PC-9 (cell line): ENCODE data around the gene SLMAP. TPM values are rescaled to one million over a fixed set of nuclear protein-coding genes. Genes with fewer than 3 reads are reported as not detected.

Experiments used
- BruUV-seq: library from RNA; stranded (reverse); fragments of 400-500 nt; replicated peaks from 2 replicates; lab custom pipeline; 2021; lab: Mats Ljungman, UMichigan
- CTCF ChIA-PET: fragments of 300-600 bp; sonication (Branson Sonifier 250); formaldehyde crosslinking; loops from one replicate; lab custom pipeline; 2022; ENCODE audit warnings: antibody characterized with exemption; lab: Charles Lee
- POLR2A ChIA-PET: fragments of 300-600 bp; sonication (Branson Sonifier 250); formaldehyde crosslinking; loops from one replicate; lab custom pipeline; 2022; ENCODE audit warnings: antibody characterized with exemption; ENCODE audit not compliant: unreplicated experiment; lab: Charles Lee
- DNase-seq, 2 experiments: peaks; one replicate each; pipeline versions ENCODE4 v3.0.0 to v3.0.0-alpha.2; 2015 to 2022; ENCODE audit warnings: mixed read lengths in 1 of 2
- H2AFZ ChIP-seq: fragments of 200-600 bp; sonication (generic); 2 replicates; pipeline ENCODE4 v1.8.1; 2017; ENCODE audit warnings: antibody characterized with exemption
- H3F3A ChIP-seq: fragments of 200-600 bp; sonication (generic); 2 replicates; pipeline ENCODE4 v1.8.1; 2017; ENCODE audit warnings: antibody characterized with exemption, mild to moderate bottlenecking, low read depth; ENCODE audit not compliant: insufficient read depth
- H3K27ac ChIP-seq: fragments of 200-600 bp; sonication (generic); 2 replicates; pipeline ENCODE4 v1.6.1; 2016; ENCODE audit warnings: mixed run types
- H3K27me3 ChIP-seq: fragments of 200-600 bp; sonication (generic); 2 replicates; pipeline ENCODE4 v1.6.1; 2016; ENCODE audit warnings: low read depth, mixed run types; ENCODE audit not compliant: insufficient read depth
- H3K36me3 ChIP-seq: fragments of 200-600 bp; sonication (generic); 2 replicates; pipeline ENCODE4 v1.6.1; 2016; ENCODE audit warnings: low read depth, mixed run types
- H3K4me1 ChIP-seq: fragments of 200-600 bp; sonication (generic); replicated peaks from 2 replicates; pipeline ENCODE4 v1.6.1; 2016; ENCODE audit warnings: mixed run types; ENCODE audit not compliant: insufficient read depth
- H3K4me2 ChIP-seq: fragments of 200-600 bp; sonication (generic); 2 replicates; pipeline ENCODE4 v1.6.1; 2017; ENCODE audit warnings: mixed run types
- H3K4me3 ChIP-seq: fragments of 200-600 bp; sonication (generic); 2 replicates; pipeline ENCODE4 v1.6.1; 2016; ENCODE audit warnings: mixed run types
- H3K79me2 ChIP-seq: fragments of 200-600 bp; sonication (generic); 2 replicates; pipeline ENCODE4 v1.6.1; 2017; ENCODE audit warnings: low read depth, mixed run types
- H3K9me2 ChIP-seq: fragments of 200-600 bp; sonication (generic); 2 replicates; pipeline ENCODE4 v1.8.1; 2017; ENCODE audit warnings: mild to moderate bottlenecking; ENCODE audit not compliant: insufficient read depth
- H3K9me3 ChIP-seq: fragments of 200-600 bp; sonication (generic); 2 replicates; pipeline ENCODE4 v1.8.1; 2016; ENCODE audit warnings: low read depth; ENCODE audit not compliant: insufficient read depth
- H4K20me1 ChIP-seq: fragments of 200-600 bp; sonication (generic); 2 replicates; pipeline ENCODE4 v1.8.1; 2017; ENCODE audit not compliant: insufficient read depth
- CTCF ChIP-seq: fragments of 200-600 bp; sonication (generic); conservative IDR thresholded peaks from 2 replicates; pipeline ENCODE4 v1.6.1; 2017; ENCODE audit warnings: mixed run types, antibody characterized with exemption, mild to moderate bottlenecking, moderate library complexity
- EZH2 ChIP-seq: fragments of 200-600 bp; sonication (generic); IDR thresholded peaks from 2 replicates; pipeline ENCODE4 v1.8.0; 2017; ENCODE audit warnings: antibody characterized with exemption, low read depth
- intact Hi-C: fragments of 100-400 bp; cut with micrococcal nuclease; formaldehyde crosslinking; loops from one replicate; pipeline ENCODE4 v1.10.0; 2022; ENCODE audit not compliant: unreplicated experiment
- total RNA-seq: library from RNA; stranded (reverse); gene quantifications from 2 replicates; pipeline ENCODE4 v1.2.3, GENCODE V29; 2021

Gene SLMAP
- total RNA-seq, 1 experiment from 2014 or later = 119 TPM

DNA sequence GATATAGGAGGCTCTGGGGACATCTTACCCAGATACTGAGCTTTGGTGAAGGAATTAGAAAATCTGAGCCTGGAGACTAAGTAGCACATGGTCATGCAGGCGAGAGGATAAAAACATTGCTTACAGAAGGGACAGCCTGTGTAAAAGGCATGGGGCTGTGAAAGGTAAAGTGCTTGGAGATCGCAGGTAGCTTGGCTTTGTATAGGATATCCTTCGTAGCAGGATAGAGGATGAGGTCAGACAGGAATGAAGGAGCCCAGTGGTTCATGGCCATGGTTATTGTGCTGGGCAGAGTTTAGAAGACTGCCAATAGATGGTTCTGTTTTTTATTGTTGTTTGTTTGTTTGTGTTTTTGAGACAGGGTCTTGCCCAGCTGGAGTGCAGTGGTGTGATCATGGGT is 82.5 kb downstream of the SLMAP start:
- CTCF ChIA-PET = no interaction called here
- DNase-seq = no peak
- Histone ChIP-seq H3K4me2 (no peak overlapping the region), H3K36me3 (peaks cover 5% of the 10 kb centered on the region; the same call in 1 of the 2 replicates), H3K27ac (no peak overlapping the region), H3K4me3 (no peak overlapping the region), H3K27me3 (no peaks in the 10 kb centered on the region), H3K9me3 (no peaks in the 10 kb centered on the region), H3F3A (peaks cover 15% of the 10 kb centered on the region; the same call in 1 of the 2 replicates), H3K4me1 (no peaks in the 10 kb centered on the region), H2AFZ (no peak overlapping the region), H3K9me2 (no peaks in the 10 kb centered on the region), H3K79me2 (peaks cover 15% of the 10 kb centered on the region), H4K20me1 (0 out of 2 replicates have a peak, but pooled peaks cover 8% of the 10 kb centered on the region)
- BruUV-seq = no TSS peak
- POLR2A ChIA-PET = no interaction called here
- TF ChIP-seq EZH2 (no peak), CTCF (no peak)
- intact Hi-C loops = no loop called here

DNA sequence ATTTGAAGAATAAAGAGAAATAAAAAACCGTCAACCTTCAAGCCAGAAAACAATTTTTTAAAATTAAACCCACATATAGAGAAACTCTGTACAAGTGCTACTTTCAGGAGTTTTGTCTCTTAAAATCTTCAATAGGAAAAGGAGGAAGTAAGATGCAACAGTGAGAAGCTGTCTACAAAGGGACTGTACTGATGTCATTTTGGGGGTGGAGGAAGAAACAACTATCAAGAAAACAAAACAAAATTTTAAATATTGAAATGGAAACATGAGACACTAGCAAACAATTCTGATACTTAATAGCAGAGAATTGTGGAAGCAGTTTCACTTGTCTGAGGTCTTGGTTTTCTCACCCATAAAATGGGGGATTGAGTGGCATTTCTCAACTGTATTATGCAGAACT is 84.4 kb downstream of the SLMAP start:
- BruUV-seq = no TSS peak

DNA sequence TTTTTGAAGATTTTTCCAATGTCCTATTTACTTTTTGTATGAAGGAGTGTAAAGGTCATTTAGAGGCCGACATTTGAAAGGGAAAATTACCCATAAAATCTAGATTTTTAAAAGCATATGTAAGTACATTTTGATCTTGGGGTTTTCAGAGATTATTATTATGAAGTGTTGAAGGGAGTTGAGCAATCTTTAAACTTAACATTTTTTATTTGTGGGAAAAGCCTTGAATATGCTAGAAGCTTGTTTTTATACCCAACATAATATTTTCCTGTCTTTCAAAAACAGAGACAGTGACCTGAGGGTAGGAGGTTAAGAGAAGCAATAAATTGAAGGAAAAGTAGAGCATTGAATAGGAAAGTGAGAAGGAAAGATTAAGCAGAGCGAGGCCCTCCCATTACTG is 85.7 kb downstream of the SLMAP start:
- BruUV-seq = no TSS peak
- Histone ChIP-seq H4K20me1 (0 out of 2 replicates have a peak, but pooled peaks cover 5% of the 10 kb centered on the region), H3K9me3 (no peaks in the 10 kb centered on the region), H3K27ac (no peak overlapping the region), H3K27me3 (no peaks in the 10 kb centered on the region), H3K9me2 (no peaks in the 10 kb centered on the region), H3K4me2 (no peak overlapping the region), H3K36me3 (0 out of 2 replicates have a peak, but pooled peaks cover 1% of the 10 kb centered on the region), H3K4me3 (no peak overlapping the region), H3K79me2 (peaks cover 15% of the 10 kb centered on the region), H3F3A (peaks cover 15% of the 10 kb centered on the region; the same call in 1 of the 2 replicates), H2AFZ (no peak overlapping the region), H3K4me1 (no peaks in the 10 kb centered on the region)
- no peak for TF ChIP-seq EZH2
- TF ChIP-seq CTCF = no peak
- POLR2A ChIA-PET = interaction anchor here (0.5 to 0.7 kb wide), 3 partner anchors 13 to 195 kb away, joined by 3 to 6 read pairs (median 3); no protein-coding TSS in a partner anchor
- intact Hi-C loops = no loop called here
- CTCF ChIA-PET = interaction anchor here (0.7 kb wide), 1 partner anchor 263 kb away, joined by 3 read pairs; no protein-coding TSS in a partner anchor
- DNase-seq = no peak

More for the DNA sequence above, 84.4 kb downstream of the SLMAP start:
- H3K27me3 ChIP-seq = no peaks in the 10 kb centered on the region
- H3K27ac ChIP-seq = peak overlapping the region; percentile 50
- H3K36me3 ChIP-seq = 0 out of 2 replicates have a peak, but pooled peaks cover 5% of the 10 kb centered on the region
- no peak overlapping the region for H3K4me2 ChIP-seq
- H3F3A ChIP-seq = peaks cover 15% of the 10 kb centered on the region; the same call in 1 of the 2 replicates
- ChIA-PET CTCF (no interaction called here), POLR2A (no interaction called here)
- H3K4me1 ChIP-seq = no peaks in the 10 kb centered on the region
- H3K79me2 ChIP-seq = peaks cover 15% of the 10 kb centered on the region
- 0 out of 2 replicates have a peak, but pooled peaks cover 8% of the 10 kb centered on the region for H4K20me1 ChIP-seq
- intact Hi-C loops = no loop called here
- no peak for DNase-seq
- H2AFZ ChIP-seq = no peak overlapping the region
- no peaks in the 10 kb centered on the region for H3K9me3 ChIP-seq
- H3K4me3 ChIP-seq = no peak overlapping the region
- no peaks in the 10 kb centered on the region for H3K9me2 ChIP-seq
- TF ChIP-seq EZH2 (no peak), CTCF (no peak)
